Astrocyte (in vitro differentiated cells and primary cell): ENCODE measurements around the gene PPP1R12B.
"Not testable (repeated sequence)": the region's sequence is repeated elsewhere in the genome, so short reads cannot be mapped to it uniquely, and the experiment has no call there.

ENCODE experiments used
- CTCF ChIP-seq: IDR thresholded peaks from 2 replicates; pipeline ENCODE4 v1.5.1; 2011; ENCODE audit warnings: low read depth, mild to moderate bottlenecking, inconsistent platforms, low read length, moderate library complexity; ENCODE audit not compliant: insufficient read depth
- EZH2 ChIP-seq: IDR thresholded peaks from 2 replicates; pipeline ENCODE4 v1.6.1; 2012; ENCODE audit warnings: mild to moderate bottlenecking, low read length, inconsistent platforms; ENCODE audit not compliant: insufficient read depth

GRCh38 chr1:202380535-202380934, 32.0 kb downstream of the PPP1R12B start:
- TF ChIP-seq EZH2 = not testable (repeated sequence)
- peak; percentile 0 for TF ChIP-seq CTCF
